MG63 (cell line): Measurements from ENCODE around the gene CLMP. TPM values are rescaled to one million over a fixed set of nuclear protein-coding genes. Genes with fewer than 3 reads are reported as not detected.
"Not testable (repeated sequence)": the region's sequence is repeated elsewhere in the genome, so short reads cannot be mapped to it uniquely, and the experiment has no call there.

ENCODE experiments used
- DNase-seq: peaks from one replicate; pipeline ENCODE4 v3.0.0-alpha.2; 2020
- H3K27me3 ChIP-seq: fragments of 250-450 bp; sonication (Bioruptor Pico); 2 replicates; pipeline ENCODE4 v1.5.1; 2020; ENCODE audit warnings: mild to moderate bottlenecking, moderate library complexity
- H3K36me3 ChIP-seq: fragments of 250-450 bp; sonication (Bioruptor Pico); 2 replicates; pipeline ENCODE4 v1.5.1; 2020; ENCODE audit warnings: mild to moderate bottlenecking, moderate library complexity
- H3K4me3 ChIP-seq: fragments of 250-450 bp; sonication (Bioruptor Pico); 2 replicates; pipeline ENCODE4 v1.5.1; 2020; ENCODE audit warnings: mild to moderate bottlenecking, moderate library complexity
- H3K9me3 ChIP-seq: fragments of 250-450 bp; sonication (Bioruptor Pico); 2 replicates; pipeline ENCODE4 v1.5.1; 2020; ENCODE audit warnings: mild to moderate bottlenecking, moderate library complexity
- total RNA-seq: library from RNA; depleted of rRNA; stranded (reverse); fragments of >200 nt; shearing (Covaris generic); gene quantifications from 2 replicates; pipeline ENCODE4 v1.2.3, GENCODE V29; 2014; ENCODE audit warnings: low replicate concordance

Gene CLMP
- total RNA-seq, 1 experiment from 2014 or later: 109 TPM

- no peaks in the 10 kb centered on the region for H3K9me3 ChIP-seq
- DNase-seq: no peak
- no peaks in the 10 kb centered on the region for H3K27me3 ChIP-seq
- no peak overlapping the region for H3K4me3 ChIP-seq
- peaks cover 69% of the 10 kb centered on the region for H3K36me3 ChIP-seq
These were observed 30.2 kb downstream of the CLMP start for GRCh38 chr11:123164732-123165450.

- H3K36me3 ChIP-seq: peaks cover 69% of the 10 kb centered on the region
- no peak overlapping the region for H3K4me3 ChIP-seq
- no peaks in the 10 kb centered on the region for H3K9me3 ChIP-seq
- DNase-seq: no peak
- H3K27me3 ChIP-seq: no peaks in the 10 kb centered on the region
These were observed 31.4 kb downstream of the CLMP start for GRCh38 chr11:123163621-123164020.

GRCh38 chr11:123161376-123162030 is 33.5 kb downstream of the CLMP start:
- H3K36me3 ChIP-seq: peaks cover 70% of the 10 kb centered on the region

GRCh38 chr11:123159183-123159857 is 35.7 kb downstream of the CLMP start:
- H3K9me3 ChIP-seq: no peaks in the 10 kb centered on the region
- DNase-seq: no peak
- no peak overlapping the region for H3K4me3 ChIP-seq
- peaks cover 81% of the 10 kb centered on the region for H3K36me3 ChIP-seq
- no peaks in the 10 kb centered on the region for H3K27me3 ChIP-seq

More at GRCh38 chr11:123161376-123162030, 33.5 kb downstream of the CLMP start:
- H3K4me3 ChIP-seq: no peak overlapping the region
- DNase-seq: no peak
- no peaks in the 10 kb centered on the region for H3K27me3 ChIP-seq
- H3K9me3 ChIP-seq: no peaks in the 10 kb centered on the region

GRCh38 chr11:123158033-123159003 is 36.7 kb downstream of the CLMP start:
- no peak for DNase-seq
- H3K4me3 ChIP-seq: no peak overlapping the region
- no peaks in the 10 kb centered on the region for H3K9me3 ChIP-seq
- H3K36me3 ChIP-seq: peaks cover 77% of the 10 kb centered on the region
- no peaks in the 10 kb centered on the region for H3K27me3 ChIP-seq

- Histone ChIP-seq H3K9me3 (no peaks in the 10 kb centered on the region), H3K27me3 (no peaks in the 10 kb centered on the region), H3K36me3 (peaks cover 70% of the 10 kb centered on the region), H3K4me3 (no peak overlapping the region)
- DNase-seq: no peak
These were observed 42.1 kb downstream of the CLMP start for GRCh38 chr11:123152951-123153350.

- not testable (repeated sequence) for H3K9me3 ChIP-seq, H3K27me3 ChIP-seq, H3K4me3 ChIP-seq, DNase-seq
- peaks cover 70% of the 10 kb centered on the region for H3K36me3 ChIP-seq
These were observed 42.7 kb downstream of the CLMP start for GRCh38 chr11:123152346-123152745.

GRCh38 chr11:123151796-123152195 is 43.3 kb downstream of the CLMP start:
- no peak for DNase-seq
- Histone ChIP-seq H3K27me3 (no peaks in the 10 kb centered on the region), H3K9me3 (no peaks in the 10 kb centered on the region), H3K36me3 (peaks cover 67% of the 10 kb centered on the region), H3K4me3 (no peak overlapping the region)

- H3K27me3 ChIP-seq: no peaks in the 10 kb centered on the region
- DNase-seq: no peak
- peaks cover 63% of the 10 kb centered on the region for H3K36me3 ChIP-seq
- H3K9me3 ChIP-seq: no peaks in the 10 kb centered on the region
- H3K4me3 ChIP-seq: no peak overlapping the region
These were observed 43.7 kb downstream of the CLMP start for GRCh38 chr11:123151366-123151765.

- Histone ChIP-seq H3K36me3 (peaks cover 58% of the 10 kb centered on the region), H3K27me3 (no peaks in the 10 kb centered on the region), H3K9me3 (no peaks in the 10 kb centered on the region), H3K4me3 (no peak overlapping the region)
- DNase-seq: no peak
These were observed 44.2 kb downstream of the CLMP start for GRCh38 chr11:123150882-123151281.

GRCh38 chr11:123148965-123149364 is 46.1 kb downstream of the CLMP start:
- H3K36me3 ChIP-seq: peaks cover 51% of the 10 kb centered on the region
- H3K9me3 ChIP-seq: no peaks in the 10 kb centered on the region
- H3K27me3 ChIP-seq: no peaks in the 10 kb centered on the region
- no peak for DNase-seq
- no peak overlapping the region for H3K4me3 ChIP-seq

- Histone ChIP-seq H3K36me3 (peaks cover 37% of the 10 kb centered on the region), H3K9me3 (no peaks in the 10 kb centered on the region), H3K27me3 (no peaks in the 10 kb centered on the region), H3K4me3 (no peak overlapping the region)
- DNase-seq: no peak
These were observed 49.4 kb downstream of the CLMP start for GRCh38 chr11:123145661-123146060.

GRCh38 chr11:123145220-123145619 is 49.8 kb downstream of the CLMP start:
- Histone ChIP-seq H3K4me3 (no peak overlapping the region), H3K36me3 (peaks cover 37% of the 10 kb centered on the region), H3K9me3 (no peaks in the 10 kb centered on the region), H3K27me3 (no peaks in the 10 kb centered on the region)
- DNase-seq: peak; percentile 86

- Histone ChIP-seq H3K27me3 (no peaks in the 10 kb centered on the region), H3K36me3 (peaks cover 37% of the 10 kb centered on the region), H3K9me3 (no peaks in the 10 kb centered on the region), H3K4me3 (no peak overlapping the region)
- DNase-seq: no peak
These were observed 50.3 kb downstream of the CLMP start for GRCh38 chr11:123144707-123145106.

GRCh38 chr11:123143921-123144320 is 51.1 kb downstream of the CLMP start:
- DNase-seq: no peak
- H3K9me3 ChIP-seq: no peaks in the 10 kb centered on the region
- no peak overlapping the region for H3K4me3 ChIP-seq
- H3K27me3 ChIP-seq: no peaks in the 10 kb centered on the region
- peaks cover 35% of the 10 kb centered on the region for H3K36me3 ChIP-seq

- no peak for DNase-seq
- H3K36me3 ChIP-seq: peaks cover 34% of the 10 kb centered on the region
- no peaks in the 10 kb centered on the region for H3K27me3 ChIP-seq
- no peak overlapping the region for H3K4me3 ChIP-seq
- no peaks in the 10 kb centered on the region for H3K9me3 ChIP-seq
These were observed 51.6 kb downstream of the CLMP start for GRCh38 chr11:123143476-123143875.
